ENCODE results near the gene MATR3. TPM values are rescaled to one million over a fixed set of nuclear protein-coding genes. Genes with fewer than 3 reads are reported as not detected.

The MATR3 gene
- total RNA-seq, 1 donor from 2014 or later = 276 TPM

- Mint-ChIP-seq H3K36me3 (peaks cover 15% of the 10 kb centered on the region), H3K4me1 (ENCODE audit: unreplicated experiment) (peaks cover 20% of the 10 kb centered on the region), H3K27me3 (no peaks in the 10 kb centered on the region), H3K9me3 (no peaks in the 10 kb centered on the region), H3K27ac (no peak overlapping the region), H3K4me3 (no peak overlapping the region)
- TF ChIP-seq, protein P1, sequence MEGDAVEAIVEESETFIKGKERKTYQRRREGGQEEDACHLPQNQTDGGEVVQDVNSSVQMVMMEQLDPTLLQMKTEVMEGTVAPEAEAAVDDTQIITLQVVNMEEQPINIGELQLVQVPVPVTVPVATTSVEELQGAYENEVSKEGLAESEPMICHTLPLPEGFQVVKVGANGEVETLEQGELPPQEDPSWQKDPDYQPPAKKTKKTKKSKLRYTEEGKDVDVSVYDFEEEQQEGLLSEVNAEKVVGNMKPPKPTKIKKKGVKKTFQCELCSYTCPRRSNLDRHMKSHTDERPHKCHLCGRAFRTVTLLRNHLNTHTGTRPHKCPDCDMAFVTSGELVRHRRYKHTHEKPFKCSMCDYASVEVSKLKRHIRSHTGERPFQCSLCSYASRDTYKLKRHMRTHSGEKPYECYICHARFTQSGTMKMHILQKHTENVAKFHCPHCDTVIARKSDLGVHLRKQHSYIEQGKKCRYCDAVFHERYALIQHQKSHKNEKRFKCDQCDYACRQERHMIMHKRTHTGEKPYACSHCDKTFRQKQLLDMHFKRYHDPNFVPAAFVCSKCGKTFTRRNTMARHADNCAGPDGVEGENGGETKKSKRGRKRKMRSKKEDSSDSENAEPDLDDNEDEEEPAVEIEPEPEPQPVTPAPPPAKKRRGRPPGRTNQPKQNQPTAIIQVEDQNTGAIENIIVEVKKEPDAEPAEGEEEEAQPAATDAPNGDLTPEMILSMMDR (conservative IDR thresholded peaks at IDR 0.05) = no peak
- DNase-seq (ENCODE audit: extremely low spot score, unreplicated experiment) = no peak
These were observed 14.8 kb upstream of the MATR3 start for GRCh38 chr5:139278540-139279274.

GRCh38 chr5:139282197-139282557 lies 11.4 kb upstream of the MATR3 start:
- H3K4me3 Mint-ChIP-seq = no peak overlapping the region
- H3K4me1 Mint-ChIP-seq (ENCODE audit: unreplicated experiment) = no peaks in the 10 kb centered on the region
- DNase-seq (ENCODE audit: extremely low spot score, unreplicated experiment) = no peak
- no peaks in the 10 kb centered on the region for H3K9me3 Mint-ChIP-seq
- no peaks in the 10 kb centered on the region for H3K27me3 Mint-ChIP-seq
- peaks cover 20% of the 10 kb centered on the region for H3K36me3 Mint-ChIP-seq
- no peak overlapping the region for H3K27ac Mint-ChIP-seq
- TF ChIP-seq, protein P1 (conservative IDR thresholded peaks at IDR 0.05) = no peak

DNA sequence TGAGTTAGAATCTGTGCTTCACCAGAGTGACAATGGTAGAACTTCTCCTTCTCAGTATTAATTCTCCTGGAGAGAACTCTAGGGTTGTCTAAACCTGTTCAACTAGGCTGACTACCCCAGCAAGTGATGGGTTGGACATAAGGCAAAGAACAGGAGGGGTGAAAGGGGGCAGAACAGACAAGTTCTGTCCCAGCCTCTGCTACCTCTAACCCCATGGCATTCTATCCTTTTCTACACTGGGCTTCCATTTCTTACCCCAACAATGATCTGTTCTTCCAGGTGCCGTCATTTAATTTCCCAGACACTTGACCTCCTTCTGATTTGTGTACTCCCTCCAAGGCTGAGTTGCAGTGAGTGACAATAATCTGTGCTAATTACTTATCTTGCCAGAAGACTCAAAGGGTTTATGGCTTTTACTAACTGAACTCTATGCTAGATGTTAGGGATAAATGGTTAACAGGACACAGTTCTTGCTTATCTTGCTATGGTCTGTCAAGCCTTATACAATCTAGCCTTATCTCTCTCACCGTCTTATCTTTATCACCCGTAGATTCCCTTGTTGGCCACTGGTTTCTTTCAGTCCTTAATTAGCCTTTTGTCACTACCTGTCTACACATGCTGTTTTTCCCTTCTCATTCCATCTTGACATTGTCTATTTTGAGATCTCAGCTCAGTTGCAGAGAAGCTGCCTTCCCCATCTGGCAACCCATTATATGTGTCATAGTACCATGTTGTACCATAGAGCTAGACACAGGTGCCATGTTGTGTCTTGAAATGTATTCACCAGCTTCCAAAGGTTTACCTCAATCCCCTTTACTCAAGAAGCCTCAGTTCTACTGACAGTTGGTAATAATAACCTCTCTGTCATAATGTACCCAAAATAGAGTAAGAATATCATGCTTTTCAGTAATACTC lies 10.0 kb upstream of the MATR3 start:
- no peaks in the 10 kb centered on the region for H3K9me3 Mint-ChIP-seq
- no peaks in the 10 kb centered on the region for H3K4me1 Mint-ChIP-seq (ENCODE audit: unreplicated experiment)
- H3K36me3 Mint-ChIP-seq = peaks cover 21% of the 10 kb centered on the region
- no peak overlapping the region for H3K27ac Mint-ChIP-seq
- no peak for DNase-seq (ENCODE audit: extremely low spot score, unreplicated experiment)
- no peaks in the 10 kb centered on the region for H3K27me3 Mint-ChIP-seq
- TF ChIP-seq, protein P1 (conservative IDR thresholded peaks at IDR 0.05) = no peak
- H3K4me3 Mint-ChIP-seq = no peak overlapping the region

- Mint-ChIP-seq H3K36me3 (peaks cover 21% of the 10 kb centered on the region), H3K4me1 (ENCODE audit: unreplicated experiment) (no peaks in the 10 kb centered on the region), H3K27me3 (no peaks in the 10 kb centered on the region), H3K4me3 (no peak overlapping the region), H3K9me3 (no peaks in the 10 kb centered on the region), H3K27ac (no peak overlapping the region)
- TF ChIP-seq, protein P1 (conservative IDR thresholded peaks at IDR 0.05) = no peak
- DNase-seq (ENCODE audit: extremely low spot score, unreplicated experiment) = no peak
These were observed 9.2 kb upstream of the MATR3 start for GRCh38 chr5:139284295-139284694.

DNA sequence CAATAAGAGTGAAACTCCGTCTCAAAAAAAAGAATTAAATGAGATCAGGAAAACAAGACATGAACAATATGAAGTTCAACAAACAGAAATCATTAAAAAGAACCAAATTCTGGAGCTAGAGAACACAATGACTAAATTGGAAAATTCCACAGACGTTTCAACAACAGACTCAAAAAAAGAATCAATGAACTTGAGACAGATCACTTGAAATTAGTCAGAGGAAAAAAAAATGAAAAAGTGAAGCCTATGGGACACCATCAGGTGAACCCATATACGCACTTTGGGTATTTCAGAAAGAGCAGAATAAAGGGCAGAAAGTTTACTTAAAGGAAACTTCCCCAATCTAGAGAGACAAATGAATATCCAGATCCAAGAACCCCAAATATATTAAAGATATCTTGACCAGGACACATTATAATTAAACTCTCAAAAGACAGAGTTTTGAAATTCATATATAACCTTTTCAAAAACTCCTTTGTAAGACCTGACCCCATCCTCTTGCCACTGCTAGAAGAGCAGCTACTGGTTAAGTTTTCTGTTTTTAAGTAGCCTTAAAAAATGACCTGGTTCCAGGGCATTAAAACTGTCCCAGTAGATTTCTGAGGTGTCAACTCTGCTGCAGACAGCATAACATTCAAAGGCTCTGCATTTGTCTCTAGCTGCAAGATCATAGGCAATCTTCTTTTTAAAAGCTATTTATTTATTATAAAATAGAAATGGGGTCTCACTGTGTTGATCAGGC lies 7.7 kb upstream of the MATR3 start:
- no peak overlapping the region for H3K27ac Mint-ChIP-seq
- no peaks in the 10 kb centered on the region for H3K27me3 Mint-ChIP-seq

More for the DNA sequence above, 7.7 kb upstream of the MATR3 start:
- Mint-ChIP-seq H3K4me3 (no peak overlapping the region), H3K36me3 (peaks cover 16% of the 10 kb centered on the region), H3K4me1 (ENCODE audit: unreplicated experiment) (no peaks in the 10 kb centered on the region), H3K9me3 (no peaks in the 10 kb centered on the region)
- TF ChIP-seq, protein P1 (conservative IDR thresholded peaks at IDR 0.05) = no peak
- no peak for DNase-seq (ENCODE audit: extremely low spot score, unreplicated experiment)

Data from type B pancreatic cell (in vitro differentiated cells).